Measurements from ENCODE around the gene PDXDC1. TPM values are rescaled to one million over a fixed set of nuclear protein-coding genes. Genes with fewer than 3 reads are reported as not detected.
"Not testable (repeated sequence)": the region's sequence is repeated elsewhere in the genome, so short reads cannot be mapped to it uniquely, and the experiment has no call there.

Gene PDXDC1
- total RNA-seq, 1 donor from 2014 or later, result 119 TPM

DNA sequence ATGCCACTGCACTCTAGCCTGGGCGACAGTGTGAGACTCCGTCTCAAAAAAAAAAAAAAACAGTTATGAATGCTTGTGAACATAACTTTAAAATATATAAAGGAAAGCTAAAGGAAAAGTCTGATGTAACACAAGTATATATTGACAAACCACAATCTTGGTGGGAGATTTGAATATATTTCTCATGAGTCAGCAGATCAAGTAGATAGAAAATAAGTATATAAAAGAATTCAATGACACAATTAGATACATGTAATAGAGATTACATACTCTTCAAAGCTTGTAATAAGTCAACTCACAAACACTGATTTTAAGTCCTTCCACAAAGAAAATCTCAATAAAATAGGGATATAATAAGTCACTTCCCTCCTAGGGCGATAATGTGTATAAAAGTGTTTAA, 40.8 kb downstream of the PDXDC1 start:
- DNase-seq (ENCODE audit: low read depth in 2 of 2), result not testable (repeated sequence)

GRCh38 chr16:15016354-15016753, 41.5 kb downstream of the PDXDC1 start:
- peak; percentile 58 to 78 for DNase-seq (ENCODE audit: low read depth in 2 of 2)

GRCh38 chr16:15016951-15017580, 42.2 kb downstream of the PDXDC1 start:
- DNase-seq (ENCODE audit: low read depth in 2 of 2), result peak; percentile 87 to 96

- not testable (repeated sequence) for DNase-seq (ENCODE audit: low read depth in 2 of 2)
Observed at GRCh38 chr16:15021429-15021828, 46.6 kb downstream of the PDXDC1 start.

DNA sequence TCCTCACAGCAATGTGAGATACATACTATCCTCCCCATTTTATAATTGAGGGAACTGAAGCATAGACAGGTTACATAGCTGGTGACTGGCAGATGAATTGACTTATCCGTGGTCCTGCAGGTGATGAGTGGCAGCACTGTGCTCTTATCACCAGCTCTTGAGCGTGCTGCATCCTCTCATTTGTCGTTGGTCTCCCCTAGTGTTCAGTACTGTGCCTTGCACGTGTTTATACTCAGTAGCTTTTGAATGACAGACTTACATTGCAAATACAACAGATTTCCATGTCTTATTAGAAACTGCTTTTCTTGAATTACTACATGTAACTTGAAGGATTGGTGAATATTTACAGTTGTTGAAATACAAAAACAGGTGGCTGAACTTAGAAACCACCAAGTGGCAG, 47.4 kb downstream of the PDXDC1 start:
- DNase-seq (ENCODE audit: low read depth in 2 of 2), result peak; percentile 87 to 88

GRCh38 chr16:15023381-15024077, 48.7 kb downstream of the PDXDC1 start:
- not testable (repeated sequence) for DNase-seq (ENCODE audit: low read depth in 2 of 2)

GRCh38 chr16:15024858-15025199, 50.0 kb downstream of the PDXDC1 start:
- DNase-seq (ENCODE audit: low read depth in 2 of 2), result not testable (repeated sequence)

DNA sequence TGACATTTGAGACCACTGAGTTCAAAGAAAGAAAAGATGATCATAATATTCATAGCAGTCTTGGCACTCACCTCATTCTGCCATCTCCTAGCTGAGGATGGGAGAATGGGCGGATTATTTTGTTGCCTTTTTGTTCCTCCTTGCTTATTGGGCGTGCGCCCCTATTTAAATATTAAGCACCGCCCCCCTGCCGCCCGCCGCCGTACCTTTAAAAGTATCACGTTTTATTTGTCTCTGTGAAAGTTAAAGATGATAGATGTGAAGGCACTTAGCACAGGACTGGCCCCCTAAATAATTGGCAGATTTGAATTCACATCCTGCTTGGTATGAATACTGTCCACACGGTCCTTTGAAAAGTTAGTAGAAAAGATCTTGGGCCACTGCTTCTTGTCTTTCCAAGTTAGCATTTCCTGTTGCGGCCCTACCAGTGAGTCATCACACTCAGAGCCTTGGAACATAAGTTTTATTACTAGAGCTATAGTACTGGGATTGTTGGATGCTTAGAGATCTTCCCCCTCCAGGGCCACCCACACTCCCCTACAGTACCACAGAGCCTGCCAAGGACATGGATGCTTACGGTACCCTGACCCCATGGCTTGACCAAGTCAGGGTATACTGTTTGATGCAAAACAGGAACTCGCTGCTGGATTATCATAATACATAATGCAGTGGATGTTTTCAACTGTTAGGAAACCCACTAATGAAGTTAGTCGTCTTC, 50.6 kb downstream of the PDXDC1 start:
- peak in 1 of 2 donors; percentile 63 for DNase-seq (ENCODE audit: low read depth in 2 of 2)

- DNase-seq (ENCODE audit: low read depth in 2 of 2), result not testable (repeated sequence)
Observed at GRCh38 chr16:15027051-15027450, 52.2 kb downstream of the PDXDC1 start.

DNA sequence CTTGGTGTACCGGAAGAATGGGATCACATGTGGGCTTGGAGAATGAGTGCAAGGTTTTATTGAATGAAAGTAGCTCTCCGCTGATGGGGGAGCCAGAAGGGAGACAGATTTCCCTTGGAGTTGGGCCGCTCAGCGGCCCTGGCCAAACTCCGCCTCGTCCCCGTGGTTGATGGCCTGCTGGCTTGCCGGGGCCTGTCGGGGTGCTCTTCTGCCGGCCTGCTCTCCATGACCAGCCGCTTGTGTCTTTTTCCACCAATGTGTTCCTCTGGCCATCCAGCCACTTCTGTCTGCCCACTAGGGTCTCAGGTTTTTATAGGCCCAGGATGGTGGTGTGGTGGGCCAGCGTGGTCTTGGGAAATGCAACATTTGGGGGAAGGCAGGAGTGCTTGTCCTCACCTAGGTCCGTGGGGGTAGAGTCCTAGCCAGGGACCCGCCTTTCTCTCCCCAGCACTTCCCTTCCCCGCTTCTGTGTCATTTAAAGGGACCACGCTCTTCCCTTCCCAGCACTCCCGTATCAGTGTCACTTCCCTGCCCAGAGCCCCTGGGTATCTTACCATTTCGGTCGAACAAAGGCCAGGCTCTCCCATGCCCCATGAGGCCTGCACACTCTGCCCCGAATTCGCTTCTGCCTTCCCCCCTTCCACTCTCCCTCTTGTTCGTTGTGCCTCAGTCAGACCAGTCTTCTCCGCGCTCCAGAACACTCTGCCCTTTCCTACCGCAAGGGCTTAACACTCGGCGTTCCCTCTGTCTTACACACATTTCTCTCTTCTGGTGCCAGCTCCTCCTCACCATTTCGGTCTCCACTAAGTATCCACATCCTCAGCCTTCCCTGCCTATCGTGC, 52.9 kb downstream of the PDXDC1 start:
- not testable (repeated sequence) for DNase-seq (ENCODE audit: low read depth in 2 of 2)

- not testable (repeated sequence) for DNase-seq (ENCODE audit: low read depth in 2 of 2)
Observed at GRCh38 chr16:15028345-15028715, 53.5 kb downstream of the PDXDC1 start.

GRCh38 chr16:15028801-15029698, 54.2 kb downstream of the PDXDC1 start:
- not testable (repeated sequence) for DNase-seq (ENCODE audit: low read depth in 2 of 2)

DNA sequence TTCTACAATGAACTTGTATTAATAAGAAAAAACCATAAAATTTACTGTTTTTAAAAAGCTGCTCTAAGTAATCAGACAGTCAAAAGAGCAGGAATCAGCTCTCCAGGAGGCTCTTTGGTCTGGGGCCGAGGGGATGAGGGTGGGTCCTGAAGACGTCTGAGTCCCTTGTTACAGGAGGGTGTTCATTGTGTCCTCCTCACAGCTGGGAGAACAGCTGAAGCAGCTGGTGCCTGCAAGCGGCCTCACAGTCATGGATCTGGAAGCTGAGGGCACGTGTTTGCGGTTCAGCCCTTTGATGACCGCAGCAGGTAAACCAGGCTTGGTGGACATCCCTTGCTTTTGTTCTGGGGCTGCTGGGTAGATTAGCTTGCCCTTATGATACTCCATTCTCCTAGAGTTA, 54.9 kb downstream of the PDXDC1 start:
- DNase-seq (ENCODE audit: low read depth in 2 of 2), result not testable (repeated sequence)

DNA sequence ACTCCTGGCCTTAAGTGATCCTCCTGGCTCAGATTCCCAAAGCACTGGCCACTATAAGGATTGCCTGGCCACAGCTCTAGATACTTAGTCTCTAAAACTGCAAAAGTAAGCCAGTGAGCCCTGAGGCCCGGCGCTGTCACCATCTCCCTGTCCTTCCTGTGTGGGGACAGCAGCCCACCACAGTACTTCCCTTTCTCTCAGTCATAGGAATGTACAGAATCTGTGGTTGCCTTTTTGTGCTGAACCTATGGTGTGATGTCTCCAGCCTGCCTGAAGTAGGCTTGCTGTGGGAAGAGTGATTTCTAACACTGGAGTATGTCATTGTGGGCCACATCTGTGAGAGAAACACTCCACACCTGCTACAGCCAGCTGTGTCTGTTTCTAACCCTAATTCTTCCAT, 56.4 kb downstream of the PDXDC1 start:
- no peak for DNase-seq (ENCODE audit: low read depth in 2 of 2)

GRCh38 chr16:15031586-15031985, 56.8 kb downstream of the PDXDC1 start:
- no peak for DNase-seq (ENCODE audit: low read depth in 2 of 2)

DNA sequence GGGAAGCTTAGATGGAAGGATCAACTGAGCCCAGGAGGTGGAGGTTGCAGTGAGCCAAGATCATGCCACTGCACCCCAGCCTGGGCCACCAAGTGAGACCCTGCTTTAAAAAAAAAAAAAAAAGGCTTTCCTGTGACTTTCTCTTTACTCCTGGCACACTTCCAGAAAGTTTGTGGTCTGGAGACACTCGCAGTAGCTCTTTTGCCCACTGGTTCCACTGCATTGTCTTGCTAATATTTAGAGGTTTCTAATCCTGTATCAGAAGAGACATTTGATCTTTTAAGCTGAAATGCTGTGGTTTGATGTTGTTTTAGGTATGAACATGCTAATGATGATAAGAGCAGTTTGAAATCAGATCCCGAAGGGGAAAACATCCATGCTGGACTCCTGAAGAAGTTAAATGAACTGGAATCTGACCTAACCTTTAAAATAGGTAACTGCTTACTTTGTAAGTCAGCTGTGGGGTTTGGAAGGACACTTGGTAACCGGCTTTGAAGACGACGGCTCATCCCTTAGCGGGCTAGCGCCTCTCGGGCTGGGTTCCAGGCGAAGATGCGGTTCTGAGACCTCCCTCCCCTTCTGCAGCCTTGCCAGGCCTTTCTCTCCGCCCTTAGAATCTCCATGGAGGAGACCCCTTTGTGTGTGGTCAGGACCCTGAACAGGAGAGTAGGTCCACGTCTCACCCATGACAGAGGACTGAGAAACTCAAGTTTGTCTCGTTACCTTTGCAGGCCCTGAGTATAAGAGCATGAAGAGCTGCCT, 57.9 kb downstream of the PDXDC1 start:
- DNase-seq (ENCODE audit: low read depth in 2 of 2), result peak in 1 of 2 donors; percentile 63

DNA sequence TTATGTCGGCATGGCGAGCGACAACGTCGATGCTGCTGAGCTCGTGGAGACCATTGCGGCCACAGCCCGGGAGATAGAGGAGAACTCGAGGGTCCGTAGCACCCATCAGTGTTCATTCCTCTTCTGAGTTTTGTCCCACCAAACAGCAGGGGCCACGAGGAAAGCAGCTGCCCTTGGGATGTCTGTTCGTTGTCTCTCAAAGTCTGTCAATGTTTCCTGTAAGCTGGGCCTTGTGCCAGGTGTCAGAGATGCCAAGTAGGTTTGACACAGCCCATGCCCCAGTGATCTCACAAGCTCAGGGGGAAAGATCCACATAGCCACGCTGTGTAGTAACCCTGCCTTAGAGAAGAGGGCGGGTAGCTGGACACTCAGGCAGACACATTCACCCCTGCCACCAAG, 58.5 kb downstream of the PDXDC1 start:
- peak; percentile 52 to 66 for DNase-seq (ENCODE audit: low read depth in 2 of 2)

DNA sequence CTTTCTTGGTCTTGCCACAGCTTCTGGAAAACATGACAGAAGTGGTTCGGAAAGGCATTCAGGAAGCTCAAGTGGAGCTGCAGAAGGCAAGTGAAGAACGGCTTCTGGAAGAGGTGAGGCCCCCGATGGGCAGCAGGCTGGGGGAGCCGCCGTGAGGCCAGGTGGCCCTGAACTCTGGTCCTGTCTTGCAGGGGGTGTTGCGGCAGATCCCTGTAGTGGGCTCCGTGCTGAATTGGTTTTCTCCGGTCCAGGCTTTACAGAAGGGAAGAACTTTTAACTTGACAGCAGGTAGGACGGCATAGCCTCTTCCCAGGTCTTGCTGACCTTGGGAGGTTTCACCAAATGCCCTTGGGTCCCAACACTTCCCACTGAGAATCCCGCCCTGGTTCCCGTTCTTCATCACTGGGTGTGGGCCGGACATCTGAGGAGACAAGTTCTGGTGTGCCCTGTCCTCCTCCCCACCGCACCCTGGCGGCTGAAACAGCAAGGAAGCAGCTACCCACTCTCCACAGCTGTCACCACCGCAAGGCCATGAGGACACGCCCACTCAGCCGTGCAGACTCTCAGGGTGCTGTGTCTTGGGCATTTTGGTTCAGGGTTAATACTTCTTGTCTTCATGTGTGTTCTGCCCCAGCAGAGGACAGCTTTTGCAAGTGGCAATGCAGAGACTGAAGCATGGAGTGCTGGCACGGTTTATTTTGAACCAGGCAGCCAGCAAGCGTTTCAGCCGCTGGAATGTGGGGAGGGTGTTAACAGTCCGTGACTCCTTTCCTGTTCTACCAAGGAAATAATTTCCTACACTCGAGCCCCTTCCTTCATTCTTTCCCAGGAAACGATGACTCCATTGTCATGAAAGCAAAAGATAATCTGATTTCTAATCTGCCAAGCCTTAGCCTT, 59.7 kb downstream of the PDXDC1 start:
- peak; percentile 75 to 83 for DNase-seq (ENCODE audit: low read depth in 2 of 2)

Measured in lung microvascular endothelial cell (primary cell).